ENCODE data around the gene DNAH17. TPM values are rescaled to one million over a fixed set of nuclear protein-coding genes. Genes with fewer than 3 reads are reported as not detected.
A peak's percentile ranks its signal among the peaks of the same experiment; 100 is the strongest.

The DNAH17 gene
- total RNA-seq, 1 donor: under 0.01 TPM

- no peak for DNase-seq (ENCODE audit: low read depth in 2 of 3, low spot score in 2 of 3)
Measured at GRCh38 chr17:78576389-78577112, 645 bp downstream of the DNAH17 start.

- no peak for DNase-seq (ENCODE audit: low read depth in 2 of 3, low spot score in 2 of 3)
Measured at GRCh38 chr17:78575899-78576298, 1.3 kb downstream of the DNAH17 start.

- no peak for DNase-seq (ENCODE audit: low read depth in 2 of 3, low spot score in 2 of 3)
Measured at GRCh38 chr17:78575340-78575739, 1.9 kb downstream of the DNAH17 start.

- no peak for DNase-seq (ENCODE audit: low read depth in 2 of 3, low spot score in 2 of 3)
Measured at GRCh38 chr17:78573955-78574354, 3.2 kb downstream of the DNAH17 start.

- no peak for DNase-seq (ENCODE audit: low read depth in 2 of 3, low spot score in 2 of 3)
Measured at GRCh38 chr17:78572239-78573205, 4.7 kb downstream of the DNAH17 start.

- no peak for DNase-seq (ENCODE audit: low read depth in 2 of 3, low spot score in 2 of 3)
Measured at GRCh38 chr17:78571329-78571728, 5.9 kb downstream of the DNAH17 start.

- no peak for DNase-seq (ENCODE audit: low read depth in 2 of 3, low spot score in 2 of 3)
Measured at GRCh38 chr17:78568494-78569115, 8.6 kb downstream of the DNAH17 start.

GRCh38 chr17:78567991-78568390, 9.2 kb downstream of the DNAH17 start:
- DNase-seq (ENCODE audit: low read depth in 2 of 3, low spot score in 2 of 3): no peak

GRCh38 chr17:78566947-78567346, 10.2 kb downstream of the DNAH17 start:
- DNase-seq (ENCODE audit: low read depth in 2 of 3, low spot score in 2 of 3): no peak

- DNase-seq (ENCODE audit: low read depth in 2 of 3, low spot score in 2 of 3): no peak
Measured at GRCh38 chr17:78563189-78564145, 13.7 kb downstream of the DNAH17 start.

GRCh38 chr17:78562734-78563133, 14.5 kb downstream of the DNAH17 start:
- DNase-seq (ENCODE audit: low read depth in 2 of 3, low spot score in 2 of 3): no peak

GRCh38 chr17:78561166-78561565, 16.0 kb downstream of the DNAH17 start:
- DNase-seq (ENCODE audit: low read depth in 2 of 3, low spot score in 2 of 3): no peak

GRCh38 chr17:78560731-78561130, 16.5 kb downstream of the DNAH17 start:
- DNase-seq (ENCODE audit: low read depth in 2 of 3, low spot score in 2 of 3): no peak

- DNase-seq (ENCODE audit: low read depth in 2 of 3, low spot score in 2 of 3): peak in 1 of 3 donors; percentile 18
Measured at GRCh38 chr17:78559749-78560368, 17.3 kb downstream of the DNAH17 start.

GRCh38 chr17:78558989-78559388, 18.2 kb downstream of the DNAH17 start:
- DNase-seq (ENCODE audit: low read depth in 2 of 3, low spot score in 2 of 3): no peak

- DNase-seq (ENCODE audit: low read depth in 2 of 3, low spot score in 2 of 3): peak in 1 of 3 donors; percentile 14
Measured at GRCh38 chr17:78558181-78558850, 18.9 kb downstream of the DNAH17 start.

- no peak for DNase-seq (ENCODE audit: low read depth in 2 of 3, low spot score in 2 of 3)
Measured at GRCh38 chr17:78557598-78558039, 19.6 kb downstream of the DNAH17 start.

GRCh38 chr17:78556812-78557211, 20.4 kb downstream of the DNAH17 start:
- no peak for DNase-seq (ENCODE audit: low read depth in 2 of 3, low spot score in 2 of 3)
